Muscle layer of colon (tissue), 2 donors: ENCODE results near the gene GNAT3.

ENCODE experiments used
- H3K27ac ChIP-seq: one replicate; pipeline ENCODE4 v1.7.0; 2013; ENCODE audit warnings: low read depth, mild to moderate bottlenecking, low read length, moderate library complexity
- H3K27me3 ChIP-seq, 2 donors: one replicate each; pipeline ENCODE4 v1.7.0; 2013; ENCODE audit warnings: low read length in 2 of 2, mild to moderate bottlenecking in 2 of 2; ENCODE audit not compliant: insufficient read depth in 2 of 2, control insufficient read depth in 1 of 2
- H3K36me3 ChIP-seq: one replicate; pipeline ENCODE4 v1.7.0; 2013; ENCODE audit warnings: mild to moderate bottlenecking, low read length; ENCODE audit not compliant: insufficient read depth
- H3K4me1 ChIP-seq: one replicate; pipeline ENCODE4 v1.7.0; 2013; ENCODE audit warnings: mild to moderate bottlenecking, low read length; ENCODE audit not compliant: insufficient read depth
- H3K4me3 ChIP-seq, 2 donors: one replicate each; pipeline ENCODE4 v1.7.0; 2013; ENCODE audit warnings: low read length in 2 of 2, low read depth in 1 of 2, mild to moderate bottlenecking in 1 of 2, moderate library complexity in 1 of 2
- H3K9ac ChIP-seq: one replicate; pipeline ENCODE4 v1.7.0; 2013; ENCODE audit warnings: low read length
- H3K9me3 ChIP-seq: one replicate; pipeline ENCODE4 v1.7.0; 2013; ENCODE audit warnings: mild to moderate bottlenecking, low read length
- donor health status: abdominal sarcoma.
- donor health status: Adenocarcinoma of cecum.

The GNAT3 gene

GRCh38 chr7:80499350-80499953 is 12.4 kb downstream of the GNAT3 start:
- H3K36me3 ChIP-seq = no peaks in the 10 kb centered on the region
- no peaks in the 10 kb centered on the region for H3K9me3 ChIP-seq
- H3K4me3 ChIP-seq = no peak overlapping the region
- H3K27me3 ChIP-seq = no peaks in the 10 kb centered on the region
- no peak overlapping the region for H3K9ac ChIP-seq
- no peaks in the 10 kb centered on the region for H3K4me1 ChIP-seq
- no peak overlapping the region for H3K27ac ChIP-seq

DNA sequence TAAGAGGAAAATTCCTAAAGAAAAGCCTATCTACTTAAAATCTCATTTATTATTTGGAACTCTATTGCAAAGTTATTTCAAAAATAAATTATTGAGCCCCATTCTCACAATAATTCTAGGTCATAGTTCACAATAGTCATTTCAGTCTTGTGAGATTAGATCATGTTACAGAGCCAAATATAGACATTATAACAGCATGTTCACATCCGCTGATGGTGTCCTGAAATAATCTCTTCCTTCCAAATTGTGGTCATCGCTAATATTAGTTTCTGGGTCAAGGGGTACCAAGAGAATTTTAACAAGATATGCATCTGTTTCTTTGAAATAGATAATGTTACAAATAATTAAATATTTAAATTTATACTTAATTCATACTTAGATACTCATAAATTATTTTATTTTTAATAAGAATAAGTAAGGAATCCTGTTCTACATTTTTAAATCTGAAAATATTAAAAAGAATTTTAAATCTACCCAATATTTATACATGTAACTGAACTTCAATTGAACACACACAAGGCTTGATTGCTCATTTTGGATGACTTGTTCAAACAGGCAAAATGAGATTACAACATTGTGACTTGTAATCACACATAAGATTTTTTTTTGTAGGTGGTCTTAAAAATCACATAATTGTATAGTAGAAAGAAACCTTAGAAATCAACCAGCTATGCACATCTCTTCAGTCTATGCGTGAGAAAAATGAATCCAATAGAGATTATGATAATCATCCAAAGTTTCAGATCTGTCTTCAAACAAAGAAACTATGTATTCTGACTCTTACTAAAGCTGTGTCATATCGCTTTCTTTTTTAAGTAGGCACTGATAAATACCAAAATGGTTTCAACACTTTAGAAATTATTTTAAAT is 13.1 kb downstream of the GNAT3 start:
- no peak overlapping the region for H3K4me3 ChIP-seq

GRCh38 chr7:80496586-80496985 is 15.3 kb downstream of the GNAT3 start:
- no peak overlapping the region for H3K27ac ChIP-seq
- H3K36me3 ChIP-seq = no peaks in the 10 kb centered on the region
- no peaks in the 10 kb centered on the region for H3K27me3 ChIP-seq
- no peak overlapping the region for H3K9ac ChIP-seq
- H3K4me1 ChIP-seq = no peaks in the 10 kb centered on the region
- no peak overlapping the region for H3K4me3 ChIP-seq
- no peaks in the 10 kb centered on the region for H3K9me3 ChIP-seq

More for the DNA sequence above, 13.1 kb downstream of the GNAT3 start:
- no peaks in the 10 kb centered on the region for H3K27me3 ChIP-seq
- no peaks in the 10 kb centered on the region for H3K4me1 ChIP-seq
- H3K27ac ChIP-seq = no peak overlapping the region
- H3K9ac ChIP-seq = no peak overlapping the region
- H3K9me3 ChIP-seq = no peaks in the 10 kb centered on the region
- H3K36me3 ChIP-seq = no peaks in the 10 kb centered on the region

GRCh38 chr7:80493121-80493849 is 18.6 kb downstream of the GNAT3 start:
- Histone ChIP-seq H3K4me3 (no peak overlapping the region), H3K9ac (no peak overlapping the region), H3K4me1 (no peaks in the 10 kb centered on the region), H3K27ac (no peak overlapping the region), H3K27me3 (no peaks in the 10 kb centered on the region), H3K36me3 (no peaks in the 10 kb centered on the region), H3K9me3 (no peaks in the 10 kb centered on the region)

- Histone ChIP-seq H3K9me3 (no peaks in the 10 kb centered on the region), H3K9ac (no peak overlapping the region), H3K27ac (no peak overlapping the region), H3K36me3 (no peaks in the 10 kb centered on the region), H3K4me1 (no peaks in the 10 kb centered on the region), H3K27me3 (no peaks in the 10 kb centered on the region), H3K4me3 (no peak overlapping the region)
Observed at GRCh38 chr7:80491462-80491861, 20.4 kb downstream of the GNAT3 start.

DNA sequence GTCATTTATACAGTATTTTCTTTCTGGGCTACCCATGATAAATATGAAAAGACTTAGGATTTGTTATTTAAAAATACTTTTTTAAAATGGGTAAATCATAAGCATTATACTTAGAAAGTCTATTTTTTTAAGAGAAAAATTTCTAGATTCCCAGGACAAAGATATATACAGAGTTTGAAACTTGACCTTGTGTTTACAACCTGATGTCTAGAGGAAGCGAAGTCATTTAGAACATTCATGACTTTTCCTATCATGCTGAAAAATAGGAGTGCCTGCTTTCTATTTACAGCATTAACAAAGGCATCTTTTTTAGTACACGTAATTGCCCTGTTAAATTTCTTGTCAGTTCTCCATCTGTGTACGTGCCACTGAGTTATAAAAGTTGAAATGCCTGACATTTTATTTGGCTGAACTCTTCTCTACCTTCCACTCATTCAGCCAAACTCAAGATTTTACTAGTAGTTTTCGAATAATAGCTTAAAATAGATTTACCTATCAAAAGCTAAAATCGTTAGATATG is 23.0 kb downstream of the GNAT3 start:
- H3K4me3 ChIP-seq = no peak overlapping the region
- H3K27me3 ChIP-seq = no peaks in the 10 kb centered on the region
- no peaks in the 10 kb centered on the region for H3K4me1 ChIP-seq
- H3K36me3 ChIP-seq = no peaks in the 10 kb centered on the region
- no peak overlapping the region for H3K27ac ChIP-seq
- no peaks in the 10 kb centered on the region for H3K9me3 ChIP-seq
- H3K9ac ChIP-seq = no peak overlapping the region

GRCh38 chr7:80488406-80488805 is 23.5 kb downstream of the GNAT3 start:
- no peaks in the 10 kb centered on the region for H3K36me3 ChIP-seq
- H3K4me1 ChIP-seq = no peaks in the 10 kb centered on the region
- no peak overlapping the region for H3K4me3 ChIP-seq
- no peak overlapping the region for H3K9ac ChIP-seq
- no peaks in the 10 kb centered on the region for H3K27me3 ChIP-seq
- H3K9me3 ChIP-seq = no peaks in the 10 kb centered on the region
- no peak overlapping the region for H3K27ac ChIP-seq

DNA sequence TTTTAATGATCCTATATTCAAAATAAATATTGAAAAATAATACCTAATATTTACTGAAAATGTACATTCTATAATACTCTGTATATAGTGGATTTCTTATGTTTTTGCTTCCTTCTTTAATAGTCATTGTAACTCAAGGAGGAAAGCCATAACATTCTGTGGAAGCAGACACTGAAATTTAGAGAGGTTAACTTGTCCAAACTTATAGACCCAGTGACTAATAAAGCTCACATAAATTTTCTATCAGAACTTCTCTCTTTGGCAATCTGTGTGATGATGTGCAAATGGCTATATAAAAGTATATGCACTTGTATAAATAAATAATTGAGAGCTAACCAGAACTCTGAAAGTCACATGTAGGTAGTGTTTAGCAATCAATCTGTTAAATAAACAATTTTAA is 26.1 kb downstream of the GNAT3 start:
- no peak overlapping the region for H3K27ac ChIP-seq
- no peaks in the 10 kb centered on the region for H3K4me1 ChIP-seq
- H3K9me3 ChIP-seq = no peaks in the 10 kb centered on the region
- no peak overlapping the region for H3K9ac ChIP-seq
- H3K36me3 ChIP-seq = no peaks in the 10 kb centered on the region
- H3K4me3 ChIP-seq = no peak overlapping the region
- H3K27me3 ChIP-seq = no peaks in the 10 kb centered on the region

DNA sequence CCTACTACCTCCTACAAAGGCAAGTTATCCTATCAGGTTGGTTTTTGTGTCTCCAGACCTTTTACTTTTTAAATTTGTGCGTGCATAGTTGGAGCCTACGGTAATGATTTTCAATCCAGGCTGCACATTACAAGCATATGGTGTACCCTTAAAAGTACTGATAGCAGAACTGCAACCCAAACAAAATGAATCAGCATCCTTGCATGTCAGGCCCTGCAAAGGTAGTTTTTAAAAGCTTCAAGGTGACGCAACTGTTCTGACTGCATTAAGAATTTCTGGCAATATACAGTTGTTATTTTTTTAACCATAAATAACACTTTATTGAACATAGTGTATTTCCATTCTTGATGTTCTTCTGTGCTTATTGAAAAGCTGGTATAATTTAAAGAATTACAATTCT is 28.9 kb downstream of the GNAT3 start:
- H3K4me3 ChIP-seq = no peak overlapping the region
- H3K36me3 ChIP-seq = no peaks in the 10 kb centered on the region

DNA sequence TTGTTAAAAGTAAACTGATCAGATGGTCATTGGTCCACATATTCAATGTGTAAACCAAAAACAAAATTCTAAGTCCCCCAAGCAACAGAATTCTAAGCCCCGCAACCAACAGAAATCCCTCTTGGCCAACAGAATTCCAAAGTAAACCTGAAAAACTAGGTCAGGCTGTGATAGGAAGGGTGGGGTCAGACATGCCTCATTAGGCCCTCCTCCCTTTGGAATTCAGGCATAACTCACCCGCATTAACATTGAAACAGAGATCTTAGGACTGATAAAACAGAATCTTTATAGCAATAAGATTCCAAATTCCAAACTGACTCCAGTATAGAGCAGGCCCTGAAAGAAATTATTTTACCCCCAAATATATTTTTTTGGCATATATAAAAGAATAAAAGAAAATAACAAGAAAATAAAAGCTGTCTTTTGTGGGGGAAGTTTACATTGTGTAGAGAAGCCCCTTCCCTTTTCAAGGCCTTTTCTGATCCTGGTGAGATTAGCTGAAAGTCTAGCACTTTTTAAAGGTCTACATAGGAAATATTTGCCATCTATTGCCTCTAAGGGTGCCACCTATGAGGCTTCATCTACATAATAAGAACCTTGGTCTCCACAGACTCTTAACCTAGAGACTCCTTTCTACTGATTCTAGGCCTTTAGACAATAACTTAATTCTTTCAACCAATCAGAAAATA is 30.5 kb downstream of the GNAT3 start:
- H3K9ac ChIP-seq = no peak overlapping the region
- H3K4me1 ChIP-seq = no peaks in the 10 kb centered on the region
- no peaks in the 10 kb centered on the region for H3K9me3 ChIP-seq
- H3K27ac ChIP-seq = no peak overlapping the region
- H3K27me3 ChIP-seq = no peaks in the 10 kb centered on the region
- H3K36me3 ChIP-seq = no peaks in the 10 kb centered on the region
- no peak overlapping the region for H3K4me3 ChIP-seq

More for the DNA sequence above, 28.9 kb downstream of the GNAT3 start:
- Histone ChIP-seq H3K27ac (no peak overlapping the region), H3K4me1 (no peaks in the 10 kb centered on the region), H3K9me3 (no peaks in the 10 kb centered on the region), H3K27me3 (no peaks in the 10 kb centered on the region), H3K9ac (no peak overlapping the region)

GRCh38 chr7:80480566-80480965 is 31.3 kb downstream of the GNAT3 start:
- H3K4me1 ChIP-seq = no peaks in the 10 kb centered on the region
- no peak overlapping the region for H3K27ac ChIP-seq
- H3K4me3 ChIP-seq = no peak overlapping the region
- H3K9me3 ChIP-seq = no peaks in the 10 kb centered on the region
- H3K36me3 ChIP-seq = no peaks in the 10 kb centered on the region
- no peak overlapping the region for H3K9ac ChIP-seq
- H3K27me3 ChIP-seq = no peaks in the 10 kb centered on the region
